Kidney (tissue), 14 donors: Measurements from ENCODE around the gene LCE3E. TPM values are rescaled to one million over a fixed set of nuclear protein-coding genes. Genes with fewer than 3 reads are reported as not detected.

ENCODE experiments used
- DNase-seq, 5 donors: peaks; one replicate each; pipeline ENCODE4 v3.0.0-alpha.2; 2013 to 2020
- FAIRE-seq: peaks from 2 replicates; lab custom pipeline; 2012; peaks lifted over from hg19 to GRCh38; lab: Jason Lieb, UNC
- H3K27ac ChIP-seq, 2 donors: one replicate each; pipeline ENCODE4 v1.7.0; 2013; ENCODE audit warnings: low read depth in 2 of 2, low read length in 2 of 2, inconsistent platforms in 1 of 2
- H3K27me3 ChIP-seq: one replicate; pipeline ENCODE4 v1.7.1; 2013; ENCODE audit warnings: low read length, inconsistent platforms; ENCODE audit not compliant: control insufficient read depth, insufficient read depth
- H3K36me3 ChIP-seq, 3 donors: one replicate each; pipeline versions ENCODE4 v1.7.0 to v1.7.1; 2013; ENCODE audit warnings: low read length in 3 of 3, control low read depth in 1 of 3, inconsistent platforms in 1 of 3; ENCODE audit not compliant: insufficient read depth in 3 of 3, control insufficient read depth in 2 of 3
- H3K4me1 ChIP-seq, 3 donors: one replicate each; pipeline versions ENCODE4 v1.7.0 to v1.7.1; 2013; ENCODE audit warnings: low read length in 3 of 3, inconsistent platforms in 1 of 3, low read depth in 1 of 3; ENCODE audit not compliant: control insufficient read depth in 2 of 3, insufficient read depth in 2 of 3
- H3K4me3 ChIP-seq, 3 donors: one replicate each; pipeline versions ENCODE4 v1.7.0 to v1.8.1; 2013; ENCODE audit warnings: low read length in 3 of 3, control low read depth in 1 of 3, inconsistent platforms in 1 of 3
- H3K9ac ChIP-seq, 3 donors: one replicate each; pipeline versions ENCODE4 v1.7.0 to v1.7.1; 2013; ENCODE audit warnings: low read length in 3 of 3, control low read depth in 1 of 3, inconsistent platforms in 1 of 3
- H3K9me3 ChIP-seq, 3 donors: one replicate each; pipeline versions ENCODE4 v1.7.0 to v1.7.1; 2013; ENCODE audit warnings: low read length in 3 of 3, control low read depth in 1 of 3, inconsistent platforms in 1 of 3; ENCODE audit not compliant: control insufficient read depth in 2 of 3, insufficient read depth in 1 of 3
- CTCF ChIP-seq: IDR thresholded peaks from 3 replicates; pipeline ENCODE4 v1.5.1; 2012; ENCODE audit warnings: mild to moderate bottlenecking, moderate library complexity, borderline replicate concordance; ENCODE audit not compliant: insufficient read depth; ENCODE audit errors: extremely low read depth
- intact Hi-C: fragments of 100-400 bp; cut with DNase I; formaldehyde crosslinking; loops from one replicate; pipeline ENCODE4 v1.11.1; 2022
- polyA plus RNA-seq: library from polyadenylated mRNA; stranded (reverse); fragments of 350-450 nt; fragmentation: Illumina TruSeq; extraction: RNeasy Lipid Tissue Mini Kit (QIAGEN cat#74804); gene quantifications from one replicate; pipeline ENCODE4 v1.2.3, GENCODE V29; 2014; ENCODE audit warnings: low read depth, low replicate concordance; ENCODE audit not compliant: insufficient read depth
- total RNA-seq: library from RNA; stranded (reverse); fragmentation: NEBNext Ultra II Directional; extraction: Animal tissue kit (Norgen Biotek cat#: 25700); gene quantifications from one replicate; pipeline ENCODE4 v1.2.1, GENCODE V29; 2021
- donor health status: control.
- donor health status: control.
- donor health status: control.
- donor health status: control.
- donor health status: control.
- donor health status: DM: yes; HTN: yes; CAD: no.
- donor health status: Normal renal cell carcinoma (clear cell type).

Gene LCE3E
- total and polyA plus RNA-seq, 2 donors from 2014 or later = not detected

- TF ChIP-seq CTCF = no peak
- H3K27ac ChIP-seq = no peak overlapping the region
- H3K4me3 ChIP-seq = no peak overlapping the region
- H3K36me3 ChIP-seq = no peaks in the 10 kb centered on the region
- intact Hi-C loops = no loop called here
- H3K4me1 ChIP-seq = no peaks in the 10 kb centered on the region
- H3K27me3 ChIP-seq = peaks cover 15% of the 10 kb centered on the region
- H3K9me3 ChIP-seq = no peaks in the 10 kb centered on the region
- peak in 1 of 5 donors; percentile 73 for DNase-seq
- no peak for FAIRE-seq
- H3K9ac ChIP-seq = no peak overlapping the region
Observed at GRCh38 chr1:152517237-152517811, 49.3 kb downstream of the LCE3E start.

- no peaks in the 10 kb centered on the region for H3K4me1 ChIP-seq
- no peaks in the 10 kb centered on the region for H3K36me3 ChIP-seq
- H3K4me3 ChIP-seq = no peak overlapping the region
- no peak overlapping the region for H3K9ac ChIP-seq
- peaks cover 15% of the 10 kb centered on the region for H3K27me3 ChIP-seq
- no peak overlapping the region for H3K27ac ChIP-seq
- DNase-seq (peak in 1 of 5 donors; percentile 1), FAIRE-seq (no peak)
- no peaks in the 10 kb centered on the region for H3K9me3 ChIP-seq
- no peak for TF ChIP-seq CTCF
- intact Hi-C loops = no loop called here
Observed at GRCh38 chr1:152516082-152516481, 50.5 kb downstream of the LCE3E start.

Other genes with a start within 250 kb of the LCE3E start
- gene FLG, start 241.5 kb downstream of the LCE3E start, total RNA-seq = not detected
- not detected for gene FLG, start 241.5 kb downstream of the LCE3E start, polyA plus RNA-seq
- gene FLG2, start 206.8 kb downstream of the LCE3E start, total RNA-seq = not detected
- not detected for gene FLG2, start 206.8 kb downstream of the LCE3E start, polyA plus RNA-seq
- not detected for gene CRNN, start 152.5 kb downstream of the LCE3E start, total RNA-seq
- not detected for gene CRNN, start 152.5 kb downstream of the LCE3E start, polyA plus RNA-seq
- not detected for gene LCE5A, start 56.0 kb downstream of the LCE3E start, total RNA-seq
- gene LCE5A, start 56.0 kb downstream of the LCE3E start, polyA plus RNA-seq = not detected
- gene CRCT1, start 52.3 kb downstream of the LCE3E start, total RNA-seq = not detected
- not detected for gene CRCT1, start 52.3 kb downstream of the LCE3E start, polyA plus RNA-seq
- not detected for gene LCE3D, start 13.7 kb upstream of the LCE3E start, total RNA-seq
- gene LCE3D, start 13.7 kb upstream of the LCE3E start, polyA plus RNA-seq = not detected
- gene LCE3C, start 33.5 kb upstream of the LCE3E start, total RNA-seq = not detected
- not detected for gene LCE3C, start 33.5 kb upstream of the LCE3E start, polyA plus RNA-seq
- not detected for gene LCE3B, start 47.0 kb upstream of the LCE3E start, total RNA-seq
- gene LCE3B, start 47.0 kb upstream of the LCE3E start, polyA plus RNA-seq = not detected
- not detected for gene LCE3A, start 56.3 kb upstream of the LCE3E start, total RNA-seq
- not detected for gene LCE3A, start 56.3 kb upstream of the LCE3E start, polyA plus RNA-seq
- gene LCE2D, start 96.6 kb upstream of the LCE3E start, total RNA-seq = not detected
- not detected for gene LCE2D, start 96.6 kb upstream of the LCE3E start, polyA plus RNA-seq
- gene LCE2C, start 108.5 kb upstream of the LCE3E start, total RNA-seq = not detected
- gene LCE2C, start 108.5 kb upstream of the LCE3E start, polyA plus RNA-seq = not detected
- gene LCE2B, start 119.3 kb upstream of the LCE3E start, total RNA-seq = not detected
- gene LCE2B, start 119.3 kb upstream of the LCE3E start, polyA plus RNA-seq = not detected
- gene LCE2A, start 131.6 kb upstream of the LCE3E start, total RNA-seq = not detected
- gene LCE2A, start 131.6 kb upstream of the LCE3E start, polyA plus RNA-seq = not detected
- gene LCE4A, start 141.4 kb upstream of the LCE3E start, total RNA-seq = not detected
- not detected for gene LCE4A, start 141.4 kb upstream of the LCE3E start, polyA plus RNA-seq
- gene KPRP, start 191.2 kb upstream of the LCE3E start, total RNA-seq = not detected
- gene KPRP, start 191.2 kb upstream of the LCE3E start, polyA plus RNA-seq = not detected
- gene LCE1F, start 208.4 kb upstream of the LCE3E start, total RNA-seq = not detected
- not detected for gene LCE1F, start 208.4 kb upstream of the LCE3E start, polyA plus RNA-seq
- not detected for gene LCE1E, start 219.5 kb upstream of the LCE3E start, total RNA-seq
- not detected for gene LCE1E, start 219.5 kb upstream of the LCE3E start, polyA plus RNA-seq
- not detected for gene LCE1D, start 229.9 kb upstream of the LCE3E start, total RNA-seq
- not detected for gene LCE1D, start 229.9 kb upstream of the LCE3E start, polyA plus RNA-seq
- not detected for gene LCE1C, start 239.9 kb upstream of the LCE3E start, total RNA-seq
- gene LCE1C, start 239.9 kb upstream of the LCE3E start, polyA plus RNA-seq = not detected
- gene LCE1B, start 245.2 kb upstream of the LCE3E start, total RNA-seq = not detected
- gene LCE1B, start 245.2 kb upstream of the LCE3E start, polyA plus RNA-seq = not detected